Measurements from ENCODE around the gene FAM13A.

FAM13A gene

GRCh38 chr4:88725143-88725542 is 331.8 kb downstream of the FAM13A start:
- no peak for DNase-seq (ENCODE audit: low read depth in 1 of 2, low spot score in 1 of 2)
- no peak for TF ChIP-seq CTCF (IDR thresholded peaks at IDR 0.05; ENCODE audit: insufficient read depth, low read length)
- no peak for TF ChIP-seq POLR2AphosphoS5 (IDR thresholded peaks at IDR 0.05; ENCODE audit: low read depth)
- TF ChIP-seq GABPA (IDR thresholded peaks at IDR 0.05; ENCODE audit: low read depth), result no peak
- H3K27me3 ChIP-seq (ENCODE audit: insufficient read depth, poor library complexity, severe bottlenecking), result no peaks in the 10 kb centered on the region
- no peak overlapping the region for H3K27ac ChIP-seq (replicated peaks)
- H3K4me3 ChIP-seq (replicated peaks; ENCODE audit: insufficient read depth, low read length), result no peak overlapping the region

- Histone ChIP-seq H3K27ac (replicated peaks) (no peak overlapping the region), H3K27me3 (ENCODE audit: insufficient read depth, poor library complexity, severe bottlenecking) (no peaks in the 10 kb centered on the region), H3K4me3 (replicated peaks; ENCODE audit: insufficient read depth, low read length) (no peak overlapping the region)
- TF ChIP-seq GABPA (IDR thresholded peaks at IDR 0.05; ENCODE audit: low read depth), result no peak
- TF ChIP-seq REST (IDR thresholded peaks at IDR 0.05; ENCODE audit: insufficient replicate concordance, low read depth), result no peak
- no peak for TF ChIP-seq POLR2AphosphoS5 (IDR thresholded peaks at IDR 0.05; ENCODE audit: low read depth)
- TF ChIP-seq CTCF (IDR thresholded peaks at IDR 0.05; ENCODE audit: insufficient read depth, low read length), result no peak
- TF ChIP-seq SPI1 (IDR thresholded peaks at IDR 0.05; ENCODE audit: borderline replicate concordance, low read depth), result no peak
- no peak for DNase-seq (ENCODE audit: low read depth in 1 of 2, low spot score in 1 of 2)
Measured at GRCh38 chr4:88724406-88724805, 332.6 kb downstream of the FAM13A start.

- TF ChIP-seq GABPA (IDR thresholded peaks at IDR 0.05; ENCODE audit: low read depth) (no peak), SPI1 (IDR thresholded peaks at IDR 0.05; ENCODE audit: borderline replicate concordance, low read depth) (no peak), CTCF (IDR thresholded peaks at IDR 0.05; ENCODE audit: insufficient read depth, low read length) (no peak)
- DNase-seq (ENCODE audit: low read depth in 1 of 2, low spot score in 1 of 2), result no peak
- Histone ChIP-seq H3K4me3 (replicated peaks; ENCODE audit: insufficient read depth, low read length) (no peak overlapping the region), H3K27me3 (ENCODE audit: insufficient read depth, poor library complexity, severe bottlenecking) (no peaks in the 10 kb centered on the region), H3K27ac (replicated peaks) (no peak overlapping the region)
Measured at GRCh38 chr4:88722828-88723227, 334.2 kb downstream of the FAM13A start.

- no peak overlapping the region for H3K4me3 ChIP-seq (replicated peaks; ENCODE audit: insufficient read depth, low read length)
- no peak overlapping the region for H3K27ac ChIP-seq (replicated peaks)
- H3K27me3 ChIP-seq (ENCODE audit: insufficient read depth, poor library complexity, severe bottlenecking), result no peaks in the 10 kb centered on the region
- DNase-seq (ENCODE audit: low read depth in 1 of 2, low spot score in 1 of 2), result no peak
- TF ChIP-seq CTCF (IDR thresholded peaks at IDR 0.05; ENCODE audit: insufficient read depth, low read length), result no peak
- TF ChIP-seq REST (IDR thresholded peaks at IDR 0.05; ENCODE audit: insufficient replicate concordance, low read depth), result no peak
- no peak for TF ChIP-seq SPI1 (IDR thresholded peaks at IDR 0.05; ENCODE audit: borderline replicate concordance, low read depth)
- TF ChIP-seq POLR2AphosphoS5 (IDR thresholded peaks at IDR 0.05; ENCODE audit: low read depth), result no peak
- no peak for TF ChIP-seq GABPA (IDR thresholded peaks at IDR 0.05; ENCODE audit: low read depth)
Measured at GRCh38 chr4:88722276-88722780, 334.7 kb downstream of the FAM13A start.

All from HL-60 (cell line).